Raji (cell line): Measurements from ENCODE around the gene TRMU.

ENCODE experiments used
- POLR2A ChIP-seq: IDR thresholded peaks from 2 replicates; pipeline ENCODE4 v1.6.1; 2011; ENCODE audit warnings: low read depth, low read length, control low read depth; ENCODE audit not compliant: insufficient read depth

TRMU gene

DNA sequence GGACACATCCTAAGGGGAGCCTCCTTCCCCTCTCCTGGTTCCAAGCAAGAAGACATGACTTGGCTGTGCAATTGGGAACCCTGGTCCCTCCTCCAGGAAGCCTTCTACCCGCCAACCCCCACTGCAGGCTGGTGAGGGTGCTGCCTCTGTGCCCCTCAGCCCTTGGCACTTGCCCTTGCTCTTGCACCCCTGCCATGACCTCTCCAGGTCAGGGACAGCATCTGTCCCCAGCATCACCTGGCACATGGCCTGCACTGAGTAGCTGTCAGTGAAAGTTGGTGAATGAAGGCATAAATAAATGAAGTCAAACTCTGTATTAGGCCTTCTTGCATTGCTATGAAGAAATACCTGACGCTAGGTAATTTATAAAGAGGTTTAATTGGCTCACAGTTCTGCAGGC is 40.7 kb upstream of the TRMU start:
- no peak for TF ChIP-seq POLR2A

DNA sequence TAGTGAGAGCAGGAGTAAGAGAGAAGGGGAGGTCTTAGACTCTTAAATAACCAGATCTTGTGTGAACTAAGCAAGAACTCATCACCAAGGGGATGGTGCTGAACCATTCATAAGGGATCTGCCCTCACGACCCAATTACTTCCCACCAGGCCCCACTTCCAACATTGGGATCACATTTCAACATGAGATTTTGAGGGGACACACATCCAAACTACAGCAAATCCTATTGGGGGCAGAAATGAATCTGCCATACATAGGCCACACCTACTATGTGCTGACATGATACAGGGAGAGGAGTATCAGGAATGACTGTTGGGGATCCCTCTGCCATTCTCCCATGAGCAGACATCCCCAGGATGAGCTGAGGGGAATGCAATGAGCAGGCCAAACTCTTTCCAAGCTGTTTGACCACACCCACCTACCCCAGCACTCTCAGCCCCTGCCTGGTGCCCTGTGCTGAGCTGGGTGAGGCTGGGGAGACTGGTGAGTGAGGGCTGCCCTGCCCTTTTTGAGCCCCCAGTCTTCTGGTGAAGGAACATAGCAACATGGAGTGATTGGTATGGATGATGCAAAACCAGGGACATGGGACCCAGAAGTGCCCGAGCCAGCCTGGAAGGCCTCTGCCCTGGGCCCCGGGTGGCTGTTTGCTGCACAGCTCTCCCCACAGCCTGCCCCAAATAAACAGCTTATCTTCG is 40.1 kb upstream of the TRMU start:
- TF ChIP-seq POLR2A = no peak

DNA sequence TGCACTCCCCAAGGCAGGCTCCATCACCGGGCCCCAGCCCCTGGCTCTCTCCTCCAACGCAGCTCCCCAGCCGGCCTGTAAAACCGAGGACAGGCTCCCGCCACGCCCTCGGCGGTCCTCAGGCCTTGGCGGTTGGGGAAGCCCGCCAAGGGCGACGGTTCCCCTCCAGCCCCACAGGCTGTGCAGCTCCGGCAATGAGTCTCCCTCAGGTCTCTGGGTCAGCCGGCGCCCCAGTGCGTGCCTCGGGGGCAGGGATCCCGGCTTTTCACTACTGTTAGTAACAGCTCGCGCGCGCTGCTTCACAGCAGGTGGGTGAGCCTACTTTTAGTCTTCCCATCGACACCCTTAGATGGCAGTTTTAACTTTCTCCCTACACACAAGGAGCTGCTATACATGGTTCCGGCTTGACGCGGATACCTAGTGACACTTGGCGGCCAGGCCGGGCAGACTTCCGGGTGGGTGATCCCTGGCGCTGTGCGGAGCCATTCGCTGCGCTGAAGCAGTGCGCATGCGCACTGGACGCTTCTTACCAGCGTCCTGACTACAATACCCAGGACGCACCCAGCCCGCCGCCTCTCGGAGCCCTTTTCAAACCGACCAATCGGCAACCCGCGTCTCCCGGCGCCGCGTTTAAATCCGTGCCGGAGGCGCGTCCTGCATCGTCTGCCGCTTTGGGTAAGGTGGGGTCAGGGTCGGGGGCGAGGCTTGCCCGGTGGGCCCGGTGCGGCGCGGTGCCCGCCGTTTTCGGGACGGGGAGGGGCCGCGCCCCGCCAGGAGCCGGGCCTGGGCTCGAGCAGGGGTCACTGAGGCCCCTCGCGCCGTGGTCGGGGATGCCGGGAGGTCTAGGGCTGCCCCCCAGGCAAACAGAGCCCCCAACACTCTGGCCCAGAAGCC is 39.0 kb upstream of the TRMU start, which contains the start of gene GTSE1:
GTSE1 (plus strand) TSS at position 614 of the 894 bp plus-strand sequence. CDS start 531 bp downstream, outside the sequence.
- TF ChIP-seq POLR2A = peak; percentile 92

DNA sequence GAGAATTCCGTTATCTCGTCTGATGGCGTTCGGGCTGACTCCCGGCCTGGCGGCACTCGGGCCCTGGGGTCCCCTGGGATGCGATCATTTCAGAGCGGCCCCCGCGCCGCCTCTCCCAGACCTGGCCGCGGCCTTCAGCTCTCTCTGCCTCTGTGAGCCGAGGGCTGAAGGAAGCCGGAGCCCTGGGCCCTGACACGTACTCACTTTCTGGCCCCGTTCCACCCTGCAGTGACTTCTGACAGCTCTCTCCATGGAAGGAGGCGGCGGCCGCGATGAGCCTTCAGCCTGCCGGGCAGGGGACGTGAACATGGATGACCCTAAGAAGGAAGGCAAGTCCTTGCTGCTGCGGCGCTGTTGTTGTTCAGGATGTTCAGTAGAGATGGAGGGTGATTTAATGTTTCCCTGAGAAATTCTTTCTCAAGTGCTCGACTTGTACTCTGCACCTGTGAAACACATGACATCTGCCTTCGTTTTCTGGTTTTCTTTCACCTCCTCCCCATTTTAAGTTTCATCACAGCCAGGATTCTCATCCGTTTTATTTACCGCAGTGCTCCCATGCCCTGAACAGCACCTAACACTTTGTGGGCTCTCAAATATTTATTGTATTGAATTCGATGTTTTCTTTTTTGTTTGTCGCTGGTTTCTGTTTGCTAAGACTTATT is 38.2 kb upstream of the TRMU start:
- TF ChIP-seq POLR2A = no peak

DNA sequence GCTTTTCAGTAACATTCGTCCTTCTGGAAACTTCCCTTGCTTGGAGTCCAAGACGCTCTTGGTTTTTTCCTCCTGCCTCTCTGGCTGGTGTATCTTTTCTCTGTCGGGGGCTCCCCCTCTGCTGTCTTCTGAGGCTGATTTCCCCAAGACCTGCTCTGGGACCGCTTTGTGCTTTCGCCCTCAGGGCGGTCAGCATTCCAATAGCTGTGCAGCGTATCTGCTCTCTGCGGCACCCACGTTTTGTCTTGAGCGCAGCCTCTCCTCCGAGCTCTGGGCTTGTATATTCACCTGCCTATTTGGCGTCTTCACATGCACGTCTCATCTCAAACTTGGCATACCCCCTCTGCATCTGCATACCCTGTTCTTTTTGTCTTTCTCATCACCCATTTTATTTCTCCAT is 36.4 kb upstream of the TRMU start:
- TF ChIP-seq POLR2A = no peak

DNA sequence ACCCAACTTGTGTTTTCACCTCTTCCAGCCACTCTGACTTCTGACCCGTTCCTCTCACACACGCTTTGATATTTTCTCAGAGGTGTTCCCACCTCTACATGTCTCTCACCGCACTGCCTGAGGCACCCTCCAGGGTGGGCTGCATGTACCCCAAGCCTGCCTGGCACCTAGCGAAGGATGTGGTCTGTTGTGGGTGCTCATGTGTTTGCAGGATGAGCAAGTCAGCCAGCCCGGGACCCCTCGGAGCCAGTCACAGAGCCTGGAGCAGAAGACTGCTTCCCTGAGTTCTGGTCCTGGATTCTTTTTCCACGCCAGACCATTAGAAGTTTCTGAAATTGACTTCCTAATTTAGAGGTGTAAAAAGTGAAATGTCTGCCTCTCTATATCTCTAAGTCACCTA is 35.0 kb upstream of the TRMU start:
- no peak for TF ChIP-seq POLR2A

DNA sequence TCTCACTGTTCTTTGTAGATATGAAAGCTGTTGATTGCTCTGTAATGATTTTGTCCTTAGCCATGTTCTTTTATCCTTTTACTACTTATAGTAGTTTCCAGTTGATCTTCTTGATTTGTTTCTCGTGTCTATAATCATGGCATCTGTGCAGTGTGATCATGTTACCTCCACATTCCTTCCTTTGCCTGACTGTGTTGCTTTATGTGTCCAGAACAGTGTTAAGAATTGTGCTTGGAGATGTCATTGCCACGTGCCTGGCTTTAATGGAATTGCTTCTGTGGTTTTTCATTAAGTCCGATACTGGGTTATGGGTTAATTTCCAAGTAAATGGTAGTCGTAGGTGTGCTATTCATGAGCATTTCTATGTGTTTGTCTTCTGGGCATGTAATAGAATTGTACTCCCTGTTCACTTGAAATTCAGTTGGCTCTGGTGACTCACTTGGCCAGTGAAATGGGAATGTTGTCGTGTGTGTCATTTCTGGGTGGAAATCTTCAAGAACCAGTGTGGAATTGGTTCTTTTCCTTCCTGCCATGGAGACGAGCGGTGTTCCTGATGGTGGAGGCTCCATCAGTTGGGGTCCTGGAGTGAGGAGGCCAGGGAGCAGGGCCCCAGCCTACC is 32.1 kb upstream of the TRMU start:
- TF ChIP-seq POLR2A = no peak

DNA sequence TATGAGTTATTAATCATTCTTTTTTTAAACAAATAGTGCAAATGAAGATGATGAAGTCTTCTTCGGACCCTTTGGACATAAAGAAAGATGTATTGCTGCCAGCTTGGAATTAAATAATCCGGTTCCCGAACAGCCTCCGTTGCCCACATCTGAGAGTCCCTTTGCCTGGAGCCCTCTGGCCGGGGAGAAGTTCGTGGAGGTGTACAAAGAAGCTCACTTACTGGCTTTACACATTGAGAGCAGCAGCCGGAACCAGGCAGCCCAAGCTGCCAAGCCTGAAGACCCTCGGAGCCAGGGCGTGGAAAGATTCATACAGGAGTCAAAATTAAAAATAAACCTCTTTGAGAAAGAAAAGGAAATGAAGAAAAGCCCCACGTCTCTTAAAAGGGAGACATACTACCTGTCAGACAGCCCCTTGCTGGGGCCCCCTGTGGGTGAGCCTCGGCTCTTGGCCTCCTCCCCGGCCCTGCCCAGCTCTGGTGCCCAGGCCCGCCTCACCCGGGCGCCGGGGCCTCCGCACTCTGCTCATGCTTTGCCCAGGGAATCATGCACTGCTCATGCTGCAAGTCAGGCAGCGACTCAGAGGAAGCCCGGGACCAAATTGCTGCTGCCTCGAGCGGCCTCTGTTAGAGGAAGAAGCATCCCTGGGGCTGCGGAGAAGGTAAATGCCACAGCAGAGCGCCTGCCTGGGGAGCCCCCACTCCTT is 27.1 kb upstream of the TRMU start:
- TF ChIP-seq POLR2A = no peak

DNA sequence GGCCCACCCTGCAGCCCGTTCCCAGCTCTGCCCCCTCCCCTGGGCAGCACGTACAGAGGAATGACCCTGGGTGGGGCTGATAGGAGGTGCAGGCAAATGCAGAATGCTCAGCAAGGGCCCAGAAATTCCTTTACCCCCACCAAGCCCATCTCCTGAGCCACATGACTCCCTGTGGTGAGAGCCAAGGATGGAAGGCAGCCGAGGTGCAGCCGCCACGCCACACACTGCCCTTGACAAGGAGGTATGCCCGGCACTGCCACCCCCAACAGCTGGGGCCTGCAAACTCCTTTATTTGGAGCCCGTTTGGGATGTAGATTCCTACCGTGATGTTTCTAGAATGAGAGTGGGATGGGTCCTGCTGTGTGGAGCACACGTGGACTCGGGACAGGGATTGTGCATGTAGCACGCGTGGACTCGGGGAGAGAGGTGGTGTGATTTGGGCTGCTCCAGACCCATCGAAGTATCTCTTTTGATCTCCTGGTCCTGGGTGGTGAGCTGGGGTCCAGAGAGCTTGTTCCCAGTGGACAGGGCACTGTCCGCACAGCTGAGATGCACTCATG is 25.9 kb upstream of the TRMU start:
- no peak for TF ChIP-seq POLR2A

DNA sequence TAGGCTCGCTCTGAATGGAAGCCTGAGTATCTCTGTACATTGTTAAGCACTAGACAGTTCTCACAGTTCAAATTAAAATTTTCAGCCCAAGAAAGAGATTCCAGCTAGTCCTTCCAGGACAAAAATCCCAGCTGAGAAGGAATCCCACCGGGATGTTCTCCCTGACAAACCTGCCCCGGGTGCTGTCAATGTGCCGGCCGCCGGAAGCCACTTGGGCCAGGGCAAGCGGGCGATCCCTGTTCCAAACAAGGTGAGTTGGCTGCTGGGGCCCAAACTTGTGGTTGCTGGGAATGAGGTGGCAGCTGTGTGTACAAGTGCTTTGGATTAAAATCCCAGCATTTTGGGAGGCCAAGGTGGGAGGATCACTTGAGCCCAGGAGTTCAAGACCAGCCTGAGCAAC is 23.5 kb upstream of the TRMU start:
- no peak for TF ChIP-seq POLR2A

DNA sequence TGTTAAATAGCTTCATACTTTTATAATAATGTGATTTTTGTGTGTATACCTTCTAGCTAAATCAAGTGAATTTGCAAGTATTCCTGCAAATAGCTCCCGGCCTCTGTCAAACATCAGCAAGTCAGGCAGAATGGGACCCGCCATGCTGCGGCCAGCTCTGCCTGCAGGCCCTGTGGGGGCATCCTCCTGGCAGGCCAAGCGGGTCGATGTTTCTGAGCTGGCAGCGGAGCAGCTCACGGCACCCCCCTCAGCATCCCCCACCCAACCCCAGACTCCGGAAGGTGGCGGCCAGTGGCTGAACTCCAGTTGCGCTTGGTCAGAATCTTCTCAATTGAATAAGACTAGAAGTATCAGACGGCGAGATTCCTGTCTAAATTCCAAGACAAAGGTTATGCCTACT is 19.5 kb upstream of the TRMU start:
- no peak for TF ChIP-seq POLR2A

DNA sequence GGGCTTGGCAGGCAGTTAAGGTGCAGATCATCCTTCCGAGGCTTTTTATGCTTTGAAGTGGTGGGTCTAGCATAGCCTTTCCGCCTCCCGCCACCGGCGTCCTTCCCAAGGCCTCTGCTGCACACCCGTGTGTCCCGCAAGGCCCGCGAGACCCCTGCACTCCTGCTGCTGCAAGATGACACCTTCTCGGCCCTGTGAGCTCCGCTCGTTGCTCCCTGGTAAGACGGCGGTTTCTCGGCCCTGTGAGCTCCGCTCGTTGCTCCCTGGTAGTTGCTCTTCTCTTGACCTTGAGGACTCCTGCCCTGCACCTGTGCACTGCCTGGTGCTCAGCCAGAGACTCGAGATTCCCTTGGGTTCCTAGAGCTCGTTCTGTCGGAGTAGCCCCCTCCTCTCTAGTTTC is 17.9 kb upstream of the TRMU start:
- TF ChIP-seq POLR2A = no peak

DNA sequence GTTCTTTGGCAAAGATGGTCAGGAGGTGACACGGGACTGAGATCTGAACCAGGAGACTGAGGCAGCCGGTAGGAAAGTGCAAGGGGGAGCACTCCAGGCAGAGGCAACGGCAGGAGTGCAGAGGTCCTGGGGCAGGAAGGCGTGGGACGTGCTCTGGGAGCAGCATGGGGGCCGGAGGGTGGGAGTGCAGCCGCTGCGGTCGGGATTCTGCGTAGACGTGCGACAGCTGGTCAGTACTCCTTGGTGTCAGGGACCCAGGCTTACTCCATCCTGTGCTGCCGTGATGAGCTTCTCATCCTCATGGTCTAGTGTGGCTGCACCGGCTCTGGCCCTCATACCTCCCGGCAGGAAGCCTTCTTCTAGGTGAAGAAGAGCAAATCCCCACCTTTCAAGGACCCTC is 16.9 kb upstream of the TRMU start:
- TF ChIP-seq POLR2A = no peak

DNA sequence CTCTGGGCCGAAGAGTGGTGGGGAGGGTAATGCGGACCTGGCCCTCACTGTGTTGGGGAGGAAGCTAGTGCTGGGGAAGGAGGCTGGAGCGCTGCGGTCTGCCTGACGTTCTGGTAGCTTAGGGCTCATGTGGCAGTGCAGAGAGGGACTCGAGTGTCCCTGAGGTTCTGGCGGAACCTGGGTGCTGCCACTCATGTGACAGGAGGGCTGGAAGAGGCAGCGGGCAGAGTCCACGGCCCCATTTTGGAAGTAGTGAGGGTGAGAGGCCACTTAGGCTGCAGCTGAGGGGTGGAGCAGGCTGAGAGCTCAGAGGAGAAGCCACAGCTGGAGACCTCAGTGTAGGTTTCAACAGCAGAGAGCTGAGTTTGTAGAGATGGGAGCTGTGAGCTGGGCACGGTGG is 16.2 kb upstream of the TRMU start:
- no peak for TF ChIP-seq POLR2A

DNA sequence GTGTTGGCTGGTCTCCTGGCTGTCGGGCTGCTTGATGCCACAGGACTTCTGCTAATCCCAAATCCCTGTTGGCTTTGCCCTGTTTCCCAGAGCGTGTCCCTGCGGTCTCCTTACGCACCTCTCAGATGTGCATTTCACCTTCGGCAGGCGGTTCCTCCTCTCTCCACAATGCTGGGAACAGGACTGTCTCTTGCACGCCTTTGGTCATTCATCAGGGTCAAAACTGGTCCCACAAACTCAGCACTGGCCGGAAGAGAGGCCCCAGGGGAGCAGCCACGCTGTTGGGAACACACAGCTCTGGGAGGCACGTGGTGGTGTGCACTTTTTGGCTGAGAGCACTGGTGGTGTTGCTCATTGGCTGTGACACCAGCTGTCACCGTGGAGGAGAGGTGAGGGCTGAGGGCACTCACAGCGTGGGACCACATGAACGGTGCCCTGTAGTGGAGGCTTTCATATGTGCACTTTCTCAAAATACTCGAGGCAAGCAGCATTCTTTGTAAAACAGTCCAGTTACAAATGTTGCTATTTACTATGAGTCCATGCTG is 15.3 kb upstream of the TRMU start:
- no peak for TF ChIP-seq POLR2A
